GM19043 (cell line): ENCODE results near the gene SLC39A7.
"Not testable (repeated sequence)": the region's sequence is repeated elsewhere in the genome, so short reads cannot be mapped to it uniquely, and the experiment has no call there.

Experiments used
- ATAC-seq: cut with Tn5 transposase; IDR thresholded peaks from one replicate; pipeline ENCODE4 v1.9.1; 2021; ENCODE audit warnings: low read depth; ENCODE audit not compliant: unreplicated experiment

Gene SLC39A7

DNA sequence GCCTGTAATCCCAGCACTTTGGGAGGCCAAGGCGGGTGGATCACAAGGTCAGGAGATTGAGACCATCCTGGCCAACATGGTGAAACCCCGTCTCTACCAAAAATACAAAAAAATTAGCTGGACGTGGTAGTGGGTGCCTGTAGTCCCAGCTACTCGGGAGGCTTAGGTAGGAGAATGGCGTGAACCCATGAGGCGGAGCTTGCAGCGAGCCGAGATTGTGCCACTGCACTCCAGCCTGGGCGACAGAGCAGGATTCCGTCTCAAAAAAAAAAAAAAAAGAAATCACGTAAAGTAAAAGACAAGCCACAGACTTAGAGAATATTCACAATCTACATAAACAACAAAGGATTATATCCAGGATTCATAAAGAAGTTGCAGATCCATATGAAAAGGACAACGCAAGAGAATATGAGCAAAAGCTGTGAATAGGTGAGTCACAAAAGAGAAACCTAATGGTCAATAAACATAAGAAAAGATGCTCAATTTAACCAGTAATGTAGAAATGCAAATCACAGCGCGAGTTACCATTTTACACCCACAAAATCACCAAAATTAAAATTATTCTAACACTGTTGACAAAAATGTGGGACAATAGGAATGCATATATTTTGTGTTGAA is 25.9 kb downstream of the SLC39A7 start:
- not testable (repeated sequence) for ATAC-seq

DNA sequence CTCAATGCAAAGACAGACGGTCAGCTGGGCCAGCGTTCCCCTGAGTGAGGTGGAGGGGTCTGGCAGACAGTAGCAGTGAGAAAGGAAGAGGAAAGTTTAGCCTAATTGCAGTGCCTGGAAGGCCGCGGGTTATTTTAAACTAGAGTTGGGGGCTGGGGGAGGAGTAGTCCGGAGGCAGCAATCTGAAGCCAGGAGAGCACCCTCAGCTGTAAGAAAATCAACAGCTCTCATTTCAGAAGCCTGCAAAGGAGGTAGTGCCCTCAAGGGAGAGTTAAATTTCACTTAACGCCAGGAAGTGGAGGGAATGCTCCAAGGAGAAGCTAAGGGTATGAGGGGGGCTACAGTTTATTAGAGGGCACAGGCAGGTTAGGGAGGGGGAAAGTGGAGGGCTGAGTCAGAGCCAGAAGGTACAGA is 34.6 kb downstream of the SLC39A7 start:
- ATAC-seq = no peak

DNA sequence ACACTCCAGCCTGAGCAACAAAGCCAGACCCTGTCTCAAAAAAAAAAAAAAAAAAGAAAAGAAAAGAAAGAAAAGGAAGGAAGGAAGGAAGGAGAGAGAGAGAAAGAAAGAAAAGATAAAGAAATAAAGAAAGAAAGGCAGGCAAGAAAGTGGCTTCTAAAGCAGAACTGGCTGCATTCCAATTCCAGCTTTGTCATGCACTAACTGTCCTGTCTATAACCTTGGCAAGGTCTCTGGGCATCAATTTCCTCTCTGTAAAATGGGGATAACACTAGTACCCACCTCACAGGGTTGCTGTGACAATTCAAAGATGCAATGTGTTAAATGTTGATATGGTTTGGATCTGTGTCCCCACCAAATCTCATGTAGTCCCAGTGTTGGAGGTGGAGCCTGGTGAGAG is 35.7 kb downstream of the SLC39A7 start:
- no peak for ATAC-seq

DNA sequence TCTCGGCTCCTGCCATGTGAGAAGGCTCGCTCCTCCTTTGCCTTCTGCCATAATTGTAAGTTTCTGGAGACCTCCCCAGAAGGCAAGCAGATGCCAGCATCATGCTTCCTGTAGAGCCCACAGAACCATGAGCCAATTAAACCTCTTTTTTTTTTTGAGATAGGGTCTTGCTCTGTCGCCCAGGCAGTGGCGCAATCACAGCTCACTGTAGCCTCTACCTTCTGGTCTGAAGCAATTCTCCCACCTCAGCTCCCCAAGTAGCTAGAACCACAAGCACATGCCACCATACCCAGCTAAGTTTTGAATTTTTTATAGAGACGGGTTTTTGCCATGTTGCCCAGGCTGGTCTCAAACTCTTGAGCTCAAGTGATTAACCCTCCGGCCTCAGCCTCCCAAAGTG is 36.2 kb downstream of the SLC39A7 start:
- no peak for ATAC-seq

DNA sequence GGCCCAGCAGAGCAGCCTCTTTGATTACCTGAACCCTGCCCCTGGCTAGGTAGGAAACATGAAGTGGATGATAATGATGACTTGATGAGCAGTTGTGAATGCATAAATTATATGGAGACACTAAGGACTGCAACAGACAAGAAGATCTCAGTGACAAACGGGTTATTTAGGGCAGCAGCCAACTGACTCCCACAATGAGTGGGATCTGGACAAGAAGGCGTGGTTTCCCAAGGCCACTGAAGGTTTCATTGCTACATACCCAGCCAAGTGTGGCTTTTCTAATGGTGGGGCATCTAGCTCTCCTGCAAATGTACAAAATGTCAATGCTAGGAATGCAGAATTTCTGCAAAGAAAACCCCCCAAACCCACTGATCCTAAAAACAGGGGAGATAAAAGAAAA is 37.1 kb downstream of the SLC39A7 start:
- ATAC-seq = no peak

DNA sequence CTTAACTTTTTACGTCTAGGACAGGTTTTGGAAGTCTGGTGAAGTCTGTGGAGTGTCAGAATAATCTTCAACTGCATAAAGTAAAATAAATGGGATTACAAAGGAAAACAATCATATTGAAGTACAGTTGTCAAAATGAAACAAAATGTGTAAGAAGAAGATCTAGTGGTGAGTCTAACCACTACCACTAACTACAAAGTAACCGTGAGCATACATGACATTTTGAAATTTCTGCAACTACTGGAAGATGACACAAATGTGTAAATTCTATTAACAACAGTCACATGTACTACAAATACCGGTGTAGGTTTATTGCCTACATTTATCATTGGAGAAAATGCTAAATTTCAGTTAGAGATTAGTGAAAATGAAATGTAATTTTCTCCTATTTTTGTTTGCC is 41.3 kb downstream of the SLC39A7 start:
- no peak for ATAC-seq

DNA sequence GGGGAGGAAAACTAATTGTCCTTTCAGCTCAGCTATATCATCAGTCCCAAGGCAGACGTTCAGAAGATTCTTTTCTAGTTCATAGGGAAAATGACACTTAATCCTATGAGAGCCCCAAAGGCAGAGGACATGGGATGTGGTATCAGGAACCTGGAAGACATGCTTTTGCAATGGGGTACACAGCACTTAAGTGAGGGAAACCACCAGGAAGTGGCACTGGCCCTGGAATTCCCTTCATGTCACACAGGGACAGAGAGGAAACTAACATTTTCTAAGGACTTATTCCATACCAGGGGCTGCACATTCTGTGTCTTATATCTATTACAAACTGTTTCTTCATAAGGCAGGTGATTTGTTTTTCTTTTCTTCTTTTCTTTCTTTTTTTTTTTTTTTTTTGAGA is 42.8 kb downstream of the SLC39A7 start:
- no peak for ATAC-seq

DNA sequence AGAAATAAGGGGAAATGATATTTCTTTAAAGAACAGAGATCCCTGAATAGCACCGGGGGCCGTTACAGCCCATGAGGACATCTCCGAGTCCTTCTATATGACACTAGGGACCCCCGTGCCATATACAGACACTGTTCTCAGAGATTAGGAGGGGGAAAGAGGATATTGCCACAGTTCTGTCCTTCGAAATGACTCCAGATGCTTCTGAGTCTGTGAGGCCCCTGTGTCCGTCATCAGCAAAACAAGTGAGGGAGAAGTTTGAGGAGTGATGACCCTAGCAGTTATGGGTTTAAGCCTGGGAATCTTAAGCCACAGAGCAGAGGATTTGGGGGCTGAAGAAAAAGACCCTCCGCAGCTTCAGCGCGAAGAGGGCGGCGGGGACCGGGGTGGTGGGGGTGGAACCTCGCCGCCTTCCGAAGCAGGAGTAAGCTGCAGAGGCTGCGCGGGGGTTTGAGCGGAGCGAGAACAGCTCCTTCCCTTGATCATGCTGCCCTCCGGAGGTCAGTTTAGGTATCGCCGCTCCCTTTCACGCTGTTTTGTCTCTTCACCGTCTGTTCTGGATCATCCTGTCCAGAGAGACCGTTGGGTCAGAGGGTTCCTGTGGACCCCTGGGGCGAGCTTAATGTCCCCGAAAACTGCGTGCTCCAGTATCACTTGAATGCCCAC is 47.4 kb downstream of the SLC39A7 start:
- ATAC-seq = no peak

DNA sequence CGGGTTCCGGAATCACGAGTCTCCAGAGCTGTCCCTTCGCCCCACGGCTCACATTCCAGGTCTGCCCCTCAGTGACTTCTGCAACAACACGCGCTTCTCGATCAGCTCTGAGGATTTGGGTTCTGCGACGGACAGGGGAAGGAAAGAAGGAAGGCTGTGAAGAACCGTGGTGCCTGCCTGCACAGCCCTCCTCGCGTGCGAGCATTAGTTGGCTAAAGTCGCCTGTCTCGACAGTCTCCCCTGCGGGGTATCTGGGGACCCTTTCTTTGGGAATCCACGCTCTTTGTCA is 47.9 kb downstream of the SLC39A7 start:
- no peak for ATAC-seq

DNA sequence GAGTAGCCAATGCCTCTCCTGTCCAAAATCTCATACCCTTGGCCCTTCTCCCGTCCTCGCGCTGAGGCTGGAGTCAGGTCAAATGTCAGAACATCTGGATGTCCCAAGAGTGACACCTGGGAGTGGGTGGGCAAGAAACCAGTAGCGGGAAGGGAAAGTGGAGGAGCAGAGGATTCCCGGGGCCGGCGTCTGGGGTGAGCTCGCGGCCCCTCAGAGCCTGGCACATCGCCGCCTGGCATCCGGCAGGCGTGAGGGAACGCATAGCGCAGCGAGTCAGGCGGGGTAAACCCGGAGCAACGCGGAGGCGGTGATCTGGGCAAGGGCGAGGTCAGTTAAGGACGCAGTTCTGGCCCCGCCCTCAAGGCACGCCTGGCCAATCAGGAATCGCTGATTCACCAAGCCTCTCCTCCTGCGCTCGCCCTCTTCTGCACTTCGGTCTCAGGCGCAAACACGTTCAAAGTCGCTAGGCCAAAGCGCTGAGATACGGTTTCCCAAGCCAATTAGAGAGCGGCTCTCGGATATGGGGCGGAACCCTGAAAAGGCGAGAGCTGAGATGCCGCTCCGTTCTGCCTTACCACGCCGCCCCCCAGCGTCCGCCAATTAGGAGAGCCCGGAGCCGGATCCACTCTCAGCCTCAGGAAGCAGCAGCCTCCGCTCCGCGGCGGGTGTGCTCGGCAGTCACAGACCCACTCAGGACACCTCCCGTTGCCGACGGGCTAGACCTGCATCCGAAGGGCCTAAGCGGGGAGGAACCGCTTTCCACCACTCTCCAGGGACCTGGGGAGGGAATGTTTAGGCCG is 48.5 kb downstream of the SLC39A7 start:
- ATAC-seq = peak; percentile 84

DNA sequence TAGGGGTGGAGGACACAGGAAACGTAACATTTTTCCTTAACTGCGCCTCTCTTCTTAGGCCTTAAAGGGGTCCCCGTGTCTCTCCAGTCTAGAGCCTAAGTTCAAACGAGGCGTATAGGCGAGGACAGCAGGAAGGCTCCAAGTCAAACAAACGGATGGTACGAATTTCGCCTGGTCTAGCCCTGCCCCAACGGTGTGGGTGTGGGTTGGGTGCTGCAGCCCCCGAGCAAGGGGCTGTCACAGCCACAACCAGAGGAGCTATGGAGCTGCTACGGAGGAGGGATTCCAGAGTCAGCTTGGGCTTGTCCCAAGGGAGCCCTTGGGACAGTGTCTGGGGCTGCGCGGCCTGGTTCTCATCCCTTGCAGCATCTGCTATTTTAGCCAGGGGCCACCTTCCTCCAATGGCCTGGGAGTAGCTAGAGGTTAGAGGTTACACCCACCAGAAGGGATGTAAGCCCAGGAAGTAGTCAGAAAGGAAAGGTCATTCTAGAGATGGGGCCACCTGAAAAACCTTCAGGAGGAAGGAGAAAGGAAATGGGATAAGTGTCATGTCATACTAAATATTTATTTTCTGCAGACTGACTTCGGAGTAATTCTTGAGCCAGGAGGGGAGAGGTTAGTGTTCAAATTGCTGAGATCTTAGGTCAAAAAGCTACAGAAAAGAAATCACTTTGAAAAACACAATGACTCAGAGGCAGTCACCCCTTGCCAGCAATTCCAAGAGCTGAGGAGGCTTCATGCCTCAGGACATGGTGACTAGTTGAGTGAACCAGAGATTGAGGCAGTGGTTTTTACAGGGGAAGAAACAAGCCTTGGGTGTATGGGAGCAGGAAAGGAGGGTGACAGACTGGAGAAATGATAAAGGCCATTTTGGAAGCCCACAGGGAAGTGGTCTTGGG is 49.3 kb downstream of the SLC39A7 start:
- ATAC-seq = no peak

DNA sequence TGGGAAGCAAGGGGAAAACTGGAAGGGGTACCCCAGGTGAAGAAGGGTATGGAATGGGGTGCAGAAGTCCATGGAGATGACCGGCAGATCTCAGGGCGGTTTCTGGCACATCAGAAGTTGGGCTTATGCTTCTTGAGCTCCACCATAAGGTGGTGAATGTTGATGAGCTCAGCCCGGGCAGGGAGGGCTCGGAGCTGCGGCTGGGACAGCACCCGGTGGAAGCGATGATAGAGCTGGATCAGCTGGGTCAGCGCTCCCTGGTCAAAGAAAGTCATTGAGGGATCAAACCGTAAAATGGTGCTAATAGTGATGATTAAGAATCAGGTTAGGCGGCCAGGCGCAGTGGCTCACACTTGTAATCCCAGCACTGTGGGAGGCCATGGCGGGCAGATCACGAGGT is 50.1 kb downstream of the SLC39A7 start:
- no peak for ATAC-seq

DNA sequence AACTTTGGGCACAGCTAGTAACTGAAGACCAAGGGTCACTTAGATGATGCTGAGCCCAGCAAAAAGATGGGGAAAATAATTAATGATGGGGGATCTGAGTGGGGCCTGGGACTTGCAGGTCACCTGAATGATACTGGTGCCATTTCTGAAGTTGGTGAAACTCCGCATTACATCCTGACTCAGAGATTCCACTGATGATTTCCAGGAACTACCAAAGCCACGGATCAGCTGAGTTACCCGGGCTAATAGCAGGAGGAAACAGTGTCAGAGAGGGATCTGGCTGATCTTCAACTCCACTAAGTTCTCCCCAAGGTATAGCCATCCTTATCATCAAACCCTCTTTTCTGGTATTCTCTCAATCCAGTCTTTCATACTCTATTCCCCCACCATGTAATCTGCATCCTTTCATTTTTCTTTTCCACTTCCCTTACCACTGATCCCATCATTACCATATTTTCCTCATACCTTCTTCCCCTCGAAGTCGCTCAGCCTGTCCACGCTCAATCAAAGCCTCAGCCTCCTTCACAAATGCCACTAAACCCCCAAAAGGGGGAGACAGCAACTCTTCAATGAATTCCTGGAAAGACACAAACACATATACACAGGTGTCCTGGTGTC is 50.8 kb downstream of the SLC39A7 start:
- ATAC-seq = no peak

DNA sequence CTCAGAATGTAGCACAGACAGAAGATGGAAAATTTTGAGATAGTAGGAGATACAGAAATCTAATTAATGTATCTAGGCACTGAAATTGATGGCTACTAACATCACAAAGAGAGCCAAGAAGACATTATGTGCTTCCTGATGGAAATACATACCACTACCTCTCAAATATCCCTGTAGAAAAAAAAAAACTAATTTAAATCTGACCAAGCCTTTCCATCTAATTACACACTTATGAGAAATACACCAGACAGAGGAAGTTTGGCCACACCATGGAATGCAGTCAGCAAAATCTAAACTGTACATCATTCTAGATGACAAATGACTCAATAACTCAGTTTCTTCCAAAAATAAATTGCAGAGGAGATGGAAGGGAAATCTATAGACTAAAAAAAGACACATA is 52.1 kb downstream of the SLC39A7 start:
- no peak for ATAC-seq
